IPS-11a (cell line): ENCODE results near the gene EVX2.

Source experiments
- H3K4me3 ChIP-seq: one replicate; pipeline ENCODE4 v1.5.1; 2013; ENCODE audit warnings: low read depth, low read length, control low read depth

The EVX2 gene

DNA sequence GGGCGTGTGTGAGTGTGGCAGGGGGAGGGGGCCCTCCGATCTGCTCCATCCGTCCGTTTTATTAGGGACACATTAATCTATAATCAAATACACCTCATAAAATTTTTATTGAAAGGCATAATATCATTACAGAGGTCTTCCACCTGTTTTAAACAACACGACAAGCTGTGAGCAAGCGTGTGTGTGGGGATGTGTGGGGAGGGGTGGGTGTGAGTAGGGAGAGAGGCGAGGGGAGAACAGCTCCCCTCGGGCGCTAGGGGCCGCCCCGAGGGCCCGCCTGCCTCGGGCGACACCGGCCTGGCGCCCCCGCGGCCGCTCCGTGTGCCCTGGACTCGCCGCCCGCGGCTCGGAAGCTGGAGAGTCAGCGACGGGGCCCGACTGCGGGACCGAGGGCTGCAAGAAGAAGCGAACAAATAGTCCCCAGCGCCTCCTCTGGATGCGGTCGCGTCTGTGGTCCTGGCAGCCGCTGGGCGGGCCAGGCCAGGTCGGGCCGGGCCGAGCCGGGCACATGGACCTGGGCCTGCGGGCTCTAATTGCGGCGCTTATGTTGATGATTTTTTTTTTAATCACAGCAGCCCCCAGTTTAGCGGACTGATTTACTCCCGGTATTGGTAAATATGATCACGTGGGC is 38.4 kb upstream of the EVX2 start:
- no peak overlapping the region for H3K4me3 ChIP-seq

DNA sequence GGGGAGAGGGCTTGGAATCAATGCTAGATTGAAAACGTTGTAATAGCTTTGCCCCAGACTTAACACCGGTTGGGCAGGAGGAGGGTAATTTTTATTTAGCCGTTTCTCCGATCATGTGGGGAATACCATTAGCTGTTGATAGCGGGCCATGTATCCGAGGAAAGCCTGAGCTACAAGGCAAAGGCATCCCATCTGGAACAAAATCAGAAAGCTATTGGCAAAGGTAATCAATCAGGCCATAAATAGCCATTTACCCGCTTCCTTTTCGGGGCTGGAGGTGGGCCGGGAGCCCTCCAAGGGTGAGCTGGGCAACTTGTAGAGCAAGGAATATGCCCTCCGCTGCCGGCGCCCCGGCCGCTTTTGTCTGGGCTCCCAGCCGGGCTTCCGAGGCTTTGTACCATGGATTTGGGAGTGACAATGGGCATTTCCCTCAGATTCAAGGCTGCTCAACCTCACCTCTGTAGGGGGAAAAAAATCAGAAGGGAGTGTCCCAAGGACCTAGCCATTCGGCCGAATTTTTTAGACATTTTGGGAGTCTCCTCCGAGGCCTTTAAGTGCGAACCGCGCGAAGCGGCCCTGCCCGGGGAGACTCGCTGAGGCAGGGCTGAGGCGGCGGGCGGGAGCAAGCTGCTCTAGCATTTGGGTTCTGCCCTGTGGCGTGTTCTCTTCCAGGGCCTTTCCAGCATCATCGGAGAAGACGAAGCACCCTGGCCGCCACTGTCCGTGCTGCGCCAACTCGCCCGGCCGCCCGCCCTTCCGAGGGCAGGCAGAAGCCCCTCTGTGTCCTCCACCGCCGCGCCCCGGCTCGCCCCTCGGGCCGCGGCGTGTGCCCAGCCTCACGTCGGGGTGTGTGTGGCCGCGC is 37.7 kb upstream of the EVX2 start:
- no peak overlapping the region for H3K4me3 ChIP-seq

DNA sequence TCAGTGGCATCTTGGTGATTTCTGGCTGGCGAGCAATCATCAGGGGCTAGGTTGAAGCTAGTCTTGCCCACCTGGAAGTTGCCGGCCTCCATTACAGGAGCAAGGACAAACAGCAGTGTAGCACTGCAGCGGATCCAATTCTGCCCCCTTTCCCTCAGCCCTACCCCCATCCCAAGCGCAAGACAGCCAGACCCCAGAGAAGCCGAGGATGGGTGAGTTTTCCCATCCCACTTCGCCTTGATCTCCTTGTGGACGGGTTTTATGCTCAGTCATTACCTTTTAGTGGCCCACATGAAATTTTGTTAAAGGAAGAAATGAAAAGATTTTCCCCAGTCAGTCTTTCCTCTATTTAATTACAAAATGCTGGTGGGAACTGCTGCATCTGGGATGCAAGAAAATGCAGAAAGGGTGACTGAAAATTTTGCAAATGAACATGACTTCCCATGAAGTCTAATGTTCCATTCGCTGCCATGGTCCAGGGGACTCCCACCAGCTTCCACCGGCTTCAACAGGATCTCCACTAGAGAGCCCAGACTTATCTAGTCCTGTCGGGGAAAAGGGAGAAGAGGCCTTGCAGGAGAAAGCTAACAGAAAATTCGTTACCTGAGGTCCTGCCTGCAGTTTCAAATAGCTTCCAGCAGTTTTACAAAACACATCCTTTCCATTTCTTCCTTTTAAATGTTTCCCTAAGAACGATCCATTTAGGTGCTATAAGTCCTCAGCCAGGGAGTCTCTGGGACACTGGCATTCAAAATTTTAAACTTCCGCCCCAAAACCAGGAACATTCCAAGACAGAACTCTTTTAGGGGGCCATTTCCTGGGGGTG is 36.8 kb upstream of the EVX2 start:
- no peak overlapping the region for H3K4me3 ChIP-seq

GRCh38 chr2:176118601-176119339 is 35.0 kb upstream of the EVX2 start:
- no peak overlapping the region for H3K4me3 ChIP-seq

GRCh38 chr2:176117823-176118371 is 34.1 kb upstream of the EVX2 start:
- no peak overlapping the region for H3K4me3 ChIP-seq

DNA sequence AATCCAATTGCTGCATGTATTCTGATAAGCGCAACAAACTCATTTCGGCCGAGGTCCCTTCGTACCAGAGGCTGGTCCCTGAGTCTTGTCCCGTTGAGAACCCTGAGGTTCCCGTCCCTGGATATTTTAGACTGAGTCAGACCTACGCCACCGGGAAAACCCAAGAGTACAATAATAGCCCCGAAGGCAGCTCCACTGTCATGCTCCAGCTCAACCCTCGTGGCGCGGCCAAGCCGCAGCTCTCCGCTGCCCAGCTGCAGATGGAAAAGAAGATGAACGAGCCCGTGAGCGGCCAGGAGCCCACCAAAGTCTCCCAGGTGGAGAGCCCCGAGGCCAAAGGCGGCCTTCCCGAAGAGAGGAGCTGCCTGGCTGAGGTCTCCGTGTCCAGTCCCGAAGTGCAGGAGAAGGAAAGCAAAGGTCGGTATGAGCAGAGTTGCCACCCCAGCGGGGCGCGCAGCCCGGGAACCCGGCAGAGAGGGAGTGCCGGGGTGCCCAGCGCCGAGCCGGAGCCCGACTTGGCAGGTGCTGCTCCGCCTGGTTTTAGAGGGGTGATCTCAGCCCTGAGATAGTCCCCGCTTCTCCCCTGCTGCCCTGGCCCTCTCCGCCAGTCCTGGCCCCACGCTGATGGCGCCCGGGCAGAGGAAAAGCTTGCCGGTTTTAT is 33.5 kb upstream of the EVX2 start:
- no peak overlapping the region for H3K4me3 ChIP-seq

GRCh38 chr2:176115883-176116813 is 32.4 kb upstream of the EVX2 start, which contains the start of gene HOXD10:
HOXD10 (plus strand) TSS chr2:176116778; CDS start chr2:176116834, 56 bp downstream.
- no peak within 1 kb of the TSS for H3K4me3 ChIP-seq

DNA sequence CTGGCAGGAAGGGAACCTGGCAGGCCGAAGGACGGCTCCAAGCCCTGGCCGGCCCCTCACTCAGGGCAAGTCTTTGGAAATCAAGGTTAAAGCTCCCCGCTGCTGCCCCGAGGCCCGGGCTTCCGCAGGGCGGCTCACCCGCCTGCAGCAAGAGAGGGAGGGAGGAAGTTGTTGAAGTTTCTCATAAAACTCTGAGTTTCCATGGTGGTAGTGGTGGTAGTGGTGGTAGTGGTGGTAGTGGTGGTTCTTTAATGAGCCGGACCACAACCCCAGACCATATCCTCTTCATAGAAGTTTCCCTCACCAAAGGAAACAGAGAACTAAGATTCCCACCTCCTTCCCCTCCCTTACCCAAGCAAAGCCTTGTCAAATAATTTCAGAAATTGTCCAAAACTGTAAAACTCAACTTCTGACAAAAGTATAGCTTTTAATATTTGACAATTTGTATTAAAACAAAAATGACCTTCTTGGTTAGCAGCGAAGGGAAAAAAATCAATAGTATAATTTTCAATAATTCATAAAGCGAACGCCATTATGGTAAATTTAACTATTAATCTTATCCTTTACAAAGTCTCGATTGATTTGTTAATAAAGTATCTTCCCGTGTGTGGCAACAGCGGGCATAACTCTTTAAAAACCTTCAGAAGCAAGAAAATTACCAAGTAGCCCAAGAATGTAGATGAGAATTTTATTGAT is 31.3 kb upstream of the EVX2 start:
- H3K4me3 ChIP-seq = no peak overlapping the region

- H3K4me3 ChIP-seq = no peak overlapping the region
Observed at GRCh38 chr2:176114120-176114929, 30.6 kb upstream of the EVX2 start.

DNA sequence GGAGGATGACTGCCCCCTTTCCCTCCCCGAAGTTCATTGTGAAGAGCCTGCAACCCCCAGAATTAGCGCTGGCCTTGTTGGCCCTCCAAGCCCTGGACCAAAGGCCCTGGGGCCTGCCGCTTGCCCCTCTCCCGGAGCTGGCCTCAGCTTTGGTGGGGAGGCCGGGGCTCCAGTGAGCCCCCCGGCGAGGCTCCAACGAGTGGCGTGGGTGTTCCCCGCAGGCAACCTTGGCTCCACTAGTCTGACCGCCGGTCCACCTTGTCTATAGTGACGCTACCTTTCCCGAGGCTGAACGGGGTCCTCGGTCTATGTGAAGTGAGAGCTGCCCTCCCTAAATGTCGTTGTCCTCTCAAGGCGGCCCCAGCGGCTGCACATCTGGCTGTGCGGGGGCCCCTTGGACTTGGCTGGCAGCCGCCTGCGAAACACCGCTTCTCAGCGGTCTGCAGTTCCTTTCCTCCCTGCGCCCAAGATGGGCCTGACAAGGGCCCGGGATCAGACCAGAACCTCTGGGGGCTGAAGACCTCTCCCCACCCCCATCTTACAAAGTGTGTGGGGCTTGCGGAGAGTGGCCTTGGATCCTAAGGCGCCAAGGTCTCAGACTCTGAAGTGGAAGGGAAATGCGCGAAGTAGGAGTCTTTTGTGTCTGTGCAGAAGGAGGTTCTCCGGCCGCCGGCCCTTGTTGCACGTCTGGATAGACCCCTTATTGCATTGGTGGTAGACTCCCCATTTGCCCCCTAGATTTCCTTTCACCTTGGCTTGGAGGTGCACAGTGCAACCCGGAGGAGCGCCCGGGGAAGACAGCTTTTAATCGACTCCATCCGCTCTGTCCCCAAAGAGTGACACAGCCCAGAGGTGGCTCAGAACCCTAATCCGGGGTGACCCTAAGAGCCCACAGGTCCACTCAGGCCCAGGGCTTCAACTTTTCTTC is 28.9 kb upstream of the EVX2 start:
- no peak overlapping the region for H3K4me3 ChIP-seq

DNA sequence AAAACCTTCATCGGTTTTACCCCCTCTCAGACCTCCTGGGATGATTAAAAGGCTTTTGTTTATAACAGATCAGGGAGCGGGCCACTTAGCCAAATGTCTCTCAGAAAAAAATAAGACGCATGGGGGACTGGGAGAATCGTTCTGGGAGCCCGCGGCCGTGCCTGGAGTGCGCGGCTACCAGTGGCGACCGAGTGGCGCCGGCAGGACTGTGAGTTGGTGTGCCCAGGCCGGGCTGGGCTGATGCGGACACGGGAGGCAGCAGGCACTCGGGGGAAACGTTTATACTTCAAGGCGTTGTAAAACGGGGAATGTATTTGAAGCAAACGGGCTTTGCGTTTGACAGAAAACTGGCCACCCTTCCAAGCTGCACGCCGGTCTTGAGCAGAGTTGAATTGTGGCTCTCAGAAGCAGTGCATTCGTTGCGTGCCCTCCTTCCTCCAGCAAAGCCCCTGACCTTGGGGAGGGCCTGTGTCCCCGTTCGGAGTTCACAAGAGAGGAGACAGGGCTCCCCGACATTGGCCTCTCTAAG is 28.1 kb upstream of the EVX2 start:
- no peak overlapping the region for H3K4me3 ChIP-seq

DNA sequence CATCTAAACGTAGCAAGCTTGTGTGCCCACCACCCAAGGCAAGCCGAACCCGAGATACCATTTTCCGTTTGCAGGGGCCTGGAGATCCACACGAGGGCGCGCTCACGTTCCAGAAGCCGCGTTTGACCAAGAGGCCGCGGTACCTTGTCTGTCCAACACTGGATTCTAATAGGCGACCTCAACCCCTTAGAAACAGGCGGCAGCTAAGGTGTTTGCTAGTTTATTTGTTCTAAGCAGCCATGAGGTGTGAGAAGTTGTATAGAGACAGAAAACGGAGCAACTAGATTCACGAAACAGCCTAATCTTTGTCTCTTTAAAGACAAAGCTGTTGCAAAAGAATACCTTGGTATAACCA is 27.5 kb upstream of the EVX2 start:
- H3K4me3 ChIP-seq = no peak overlapping the region

GRCh38 chr2:176110415-176111308 is 26.9 kb upstream of the EVX2 start:
- H3K4me3 ChIP-seq = no peak overlapping the region

- no peak overlapping the region for H3K4me3 ChIP-seq
Observed at GRCh38 chr2:176109946-176110345, 26.2 kb upstream of the EVX2 start.

DNA sequence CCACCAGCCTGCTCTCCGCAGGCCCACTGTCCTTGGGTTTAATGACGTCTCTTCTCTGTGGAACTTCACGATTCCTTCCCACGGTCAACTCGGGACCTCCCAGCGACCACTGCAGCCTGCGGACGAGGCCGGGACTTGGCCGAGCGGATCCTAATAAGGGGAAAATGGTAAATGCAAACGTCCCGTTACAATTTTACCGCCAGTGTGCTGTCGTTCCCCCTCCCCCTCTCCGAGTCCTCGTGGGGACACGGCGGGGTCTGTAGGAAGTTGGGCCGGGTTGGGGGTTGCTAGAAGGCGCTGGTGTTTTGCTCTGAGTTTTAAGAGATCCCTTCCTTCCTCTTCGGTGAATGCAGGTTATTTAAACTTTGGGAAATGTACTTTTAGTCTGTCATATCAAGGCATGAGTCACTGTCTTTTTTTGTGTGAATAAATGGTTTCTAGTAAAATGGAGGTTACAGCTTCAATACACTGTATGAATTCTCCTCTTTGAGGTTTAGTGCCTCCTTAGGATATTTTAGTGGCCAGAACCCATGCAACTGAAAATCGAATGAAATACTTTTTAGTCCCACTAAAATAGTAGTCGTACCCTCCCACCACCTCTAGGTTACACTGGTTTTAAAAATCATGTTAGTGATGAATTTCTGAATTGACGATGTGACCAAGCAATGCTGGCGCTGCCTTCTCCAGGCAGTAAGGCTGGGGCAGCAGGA is 25.6 kb upstream of the EVX2 start:
- H3K4me3 ChIP-seq = no peak overlapping the region
